GM12892 (cell line): ENCODE results near the gene ANKRD13D.

Source experiments
- DNase-seq: peaks from one replicate; pipeline ENCODE4 v3.0.0; 2011; ENCODE audit not compliant: insufficient read length
- FAIRE-seq: peaks from 2 replicates; lab custom pipeline; 2011; peaks lifted over from hg19 to GRCh38; lab: Jason Lieb, UNC
- POLR2A ChIP-seq: IDR thresholded peaks from 2 replicates; pipeline ENCODE4 v1.6.1; 2011; ENCODE audit warnings: low read depth, low read length, control low read depth
- POLR2AphosphoS5 ChIP-seq: IDR thresholded peaks from 2 replicates; pipeline ENCODE4 v1.6.1; 2011; ENCODE audit warnings: low read depth, low read length, control low read depth
- TAF1 ChIP-seq: IDR thresholded peaks from 2 replicates; pipeline ENCODE4 v1.6.1; 2011; ENCODE audit warnings: low read depth, mild to moderate bottlenecking, control low read depth, low read length, borderline replicate concordance

ANKRD13D gene

DNA sequence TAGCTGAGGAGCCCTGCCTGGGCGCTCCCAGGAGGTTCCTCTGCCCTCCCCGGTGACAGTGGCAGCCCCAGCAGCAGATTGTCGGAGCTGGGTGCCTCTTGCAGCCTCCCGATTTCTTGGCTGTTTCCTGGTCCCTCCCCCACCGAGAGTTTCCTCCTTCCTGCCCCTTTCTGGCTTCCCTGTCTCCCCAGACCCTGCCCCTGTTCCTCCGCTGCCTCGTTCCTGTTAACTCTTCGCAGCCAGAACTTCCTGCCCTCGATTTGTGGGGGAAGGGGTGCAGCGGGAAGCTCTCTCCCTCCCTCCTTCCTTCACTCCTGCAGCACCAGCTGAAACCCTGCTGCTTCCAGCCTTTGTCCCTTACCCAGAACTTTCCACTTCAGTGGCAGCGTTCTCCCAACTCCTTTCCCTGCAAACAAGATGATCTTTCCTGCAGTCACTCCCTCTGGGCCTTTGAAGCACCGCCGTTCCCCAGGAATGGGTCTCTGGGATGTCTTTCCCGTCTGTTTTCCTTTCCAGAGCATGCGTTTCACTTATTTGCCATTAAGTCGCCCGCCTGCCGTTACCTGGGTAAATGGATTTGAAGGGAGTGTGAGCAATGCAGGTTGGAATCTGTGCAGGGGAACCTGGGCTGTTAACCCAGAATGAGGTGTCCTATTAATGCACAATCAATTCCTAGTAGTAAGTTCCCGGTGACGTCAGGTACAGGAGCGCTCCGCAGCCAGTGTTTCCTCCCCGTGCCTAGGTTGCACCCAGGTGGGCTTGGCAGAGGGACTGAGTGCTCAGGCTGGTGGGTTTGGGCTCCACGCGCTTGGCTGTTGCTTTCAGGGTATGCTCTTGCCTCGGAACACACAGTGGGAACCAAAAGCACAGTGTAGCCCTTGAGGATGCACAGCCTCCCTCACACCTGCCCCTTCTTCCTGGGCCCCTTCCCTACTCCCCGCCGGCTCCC is 18.6 kb upstream of the ANKRD13D start:
- DNase-seq = no peak
- FAIRE-seq = peak; percentile 87
- no peak for TF ChIP-seq POLR2AphosphoS5
- TF ChIP-seq POLR2A = no peak
- no peak for TF ChIP-seq TAF1

DNA sequence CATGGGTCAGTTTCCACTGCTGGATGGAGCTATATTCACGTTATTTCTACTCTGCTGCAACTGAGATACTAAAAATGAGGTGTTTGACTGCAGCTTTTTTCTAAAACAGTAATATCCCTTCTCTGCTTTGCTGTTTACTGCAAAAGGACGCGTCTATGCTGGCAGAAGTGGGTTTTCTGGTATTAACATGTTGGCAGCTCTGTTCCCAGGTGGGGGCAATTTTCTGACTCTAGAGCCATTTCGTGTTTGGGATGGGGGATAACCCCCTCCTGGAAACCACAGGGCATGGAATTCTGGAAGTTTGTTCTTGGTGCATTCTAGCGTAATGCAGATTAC is 17.9 kb upstream of the ANKRD13D start:
- TF ChIP-seq POLR2AphosphoS5 = no peak
- DNase-seq = no peak
- no peak for FAIRE-seq

DNA sequence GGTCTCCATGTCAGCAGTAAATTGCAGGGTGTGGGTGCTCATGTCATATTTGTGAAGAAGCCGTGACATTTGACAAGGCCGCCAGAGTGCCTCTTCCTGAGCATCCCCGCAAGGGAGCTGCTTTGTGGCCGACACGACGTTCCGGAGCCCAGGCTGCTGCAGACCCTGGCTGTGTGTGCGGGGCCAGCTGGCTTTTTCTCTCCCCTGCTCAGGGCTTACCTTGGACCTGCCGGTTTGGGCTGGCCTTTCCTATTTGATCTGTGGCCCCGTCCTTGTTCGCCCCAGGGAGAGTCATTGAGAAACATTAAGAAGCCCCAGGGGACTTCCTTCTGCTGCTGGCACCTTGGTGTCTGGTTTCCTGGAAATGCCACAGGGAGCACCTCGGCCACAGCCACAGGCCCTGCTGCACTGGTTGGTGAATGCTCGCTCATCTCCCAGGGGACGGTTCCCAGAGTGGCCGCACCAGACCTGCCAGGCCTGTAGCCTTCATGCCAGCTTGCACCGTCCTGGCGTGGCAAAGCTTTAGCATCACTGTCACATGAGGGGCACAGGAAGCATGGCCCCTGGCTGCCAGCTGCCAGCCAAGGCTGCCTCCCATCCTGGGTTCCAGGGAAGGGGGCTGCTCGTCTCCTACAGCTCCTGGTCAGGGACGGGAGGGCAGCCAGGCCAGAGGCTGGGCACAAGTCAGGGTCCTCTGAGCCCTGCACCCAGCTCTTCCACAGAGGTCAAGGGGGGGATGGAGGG is 17.4 kb upstream of the ANKRD13D start:
- DNase-seq (no peak), FAIRE-seq (no peak)
- TF ChIP-seq POLR2AphosphoS5 (no peak), POLR2A (no peak), TAF1 (no peak)

DNA sequence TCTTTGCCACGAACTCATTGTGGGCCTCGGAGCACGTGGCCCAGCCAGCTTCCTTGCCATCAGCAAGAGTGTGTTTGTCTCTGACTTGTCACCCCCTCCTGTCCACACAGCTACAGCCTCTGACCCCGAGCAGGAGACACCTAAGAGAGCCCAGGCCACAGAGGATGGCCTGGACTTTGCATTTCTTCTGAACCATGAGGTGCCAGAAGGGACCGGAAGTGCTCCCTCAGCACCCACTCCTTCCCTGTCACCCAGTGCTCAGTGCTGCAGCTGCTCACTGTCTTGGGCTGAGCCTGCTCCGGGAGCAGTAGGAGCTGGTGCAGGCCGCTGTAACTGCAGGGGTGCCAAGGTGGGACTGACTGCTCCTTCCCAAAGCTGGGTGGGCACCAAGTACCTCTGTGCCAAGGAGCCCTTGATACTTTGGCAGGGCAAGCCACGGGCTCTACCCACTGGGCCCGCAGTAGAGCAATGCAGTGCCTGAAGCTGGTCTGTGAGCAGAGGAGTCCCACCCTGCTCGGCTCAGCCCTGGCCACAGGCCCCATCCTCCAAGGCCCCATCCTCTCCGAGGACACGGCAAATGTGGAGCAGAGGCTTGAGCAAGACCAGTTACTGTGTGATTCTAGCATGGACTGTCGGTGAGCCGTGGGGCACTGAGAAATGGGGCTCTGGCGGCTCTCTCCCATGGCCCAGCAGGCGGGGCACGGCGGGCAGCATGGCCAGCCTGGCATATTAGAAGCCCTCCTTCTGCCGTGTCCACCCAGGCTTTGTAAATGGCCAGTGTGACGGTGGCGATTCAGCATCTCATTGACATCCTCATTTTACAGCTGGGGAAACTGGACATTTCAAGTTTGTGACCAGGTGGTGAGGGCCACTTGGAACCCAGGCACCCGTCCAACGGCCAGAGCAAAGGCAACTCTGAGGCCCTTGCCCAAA is 16.5 kb upstream of the ANKRD13D start:
- DNase-seq (no peak), FAIRE-seq (peak; percentile 98)
- TF ChIP-seq POLR2AphosphoS5 (no peak; the same call in 1 of the 2 replicates), TAF1 (no peak), POLR2A (no peak)

DNA sequence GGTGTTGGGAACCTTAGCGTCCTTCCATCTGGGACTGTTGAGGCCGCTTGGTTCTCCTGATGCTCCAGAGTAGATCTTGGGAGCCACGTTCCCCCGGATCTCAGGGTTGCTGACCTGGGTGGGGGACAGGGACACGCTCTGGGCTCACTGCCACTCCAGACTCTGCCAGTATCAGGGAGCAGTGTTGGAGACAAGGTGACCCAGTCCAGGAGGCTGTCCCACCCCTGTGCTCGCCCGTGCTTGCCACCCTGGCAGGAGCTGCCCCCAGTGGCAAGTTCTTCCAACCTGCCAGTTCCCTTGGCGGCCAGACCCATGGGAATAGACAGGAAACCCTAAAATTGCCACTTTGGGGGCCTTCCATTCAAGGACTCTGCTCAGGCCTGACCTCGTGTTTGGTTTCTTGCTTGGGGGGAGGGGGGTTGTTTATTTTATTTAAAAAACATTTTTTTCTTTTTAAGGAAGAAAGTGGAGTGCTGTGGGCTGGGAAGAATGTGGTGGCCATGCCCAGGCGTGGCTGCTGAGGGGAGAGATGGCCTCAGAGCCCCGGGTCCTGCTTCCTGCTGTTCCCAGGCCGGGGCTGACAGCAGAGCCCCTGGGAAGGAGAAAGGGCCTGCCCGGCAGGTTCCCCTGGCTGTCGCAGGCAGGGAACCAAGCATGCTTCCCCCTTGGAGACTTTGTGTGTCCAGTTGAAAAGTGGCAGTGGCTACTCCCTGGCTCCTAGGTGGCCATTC is 15.7 kb upstream of the ANKRD13D start:
- TF ChIP-seq POLR2AphosphoS5 (no peak), TAF1 (no peak), POLR2A (no peak)
- FAIRE-seq (peak; percentile 90), DNase-seq (no peak)

DNA sequence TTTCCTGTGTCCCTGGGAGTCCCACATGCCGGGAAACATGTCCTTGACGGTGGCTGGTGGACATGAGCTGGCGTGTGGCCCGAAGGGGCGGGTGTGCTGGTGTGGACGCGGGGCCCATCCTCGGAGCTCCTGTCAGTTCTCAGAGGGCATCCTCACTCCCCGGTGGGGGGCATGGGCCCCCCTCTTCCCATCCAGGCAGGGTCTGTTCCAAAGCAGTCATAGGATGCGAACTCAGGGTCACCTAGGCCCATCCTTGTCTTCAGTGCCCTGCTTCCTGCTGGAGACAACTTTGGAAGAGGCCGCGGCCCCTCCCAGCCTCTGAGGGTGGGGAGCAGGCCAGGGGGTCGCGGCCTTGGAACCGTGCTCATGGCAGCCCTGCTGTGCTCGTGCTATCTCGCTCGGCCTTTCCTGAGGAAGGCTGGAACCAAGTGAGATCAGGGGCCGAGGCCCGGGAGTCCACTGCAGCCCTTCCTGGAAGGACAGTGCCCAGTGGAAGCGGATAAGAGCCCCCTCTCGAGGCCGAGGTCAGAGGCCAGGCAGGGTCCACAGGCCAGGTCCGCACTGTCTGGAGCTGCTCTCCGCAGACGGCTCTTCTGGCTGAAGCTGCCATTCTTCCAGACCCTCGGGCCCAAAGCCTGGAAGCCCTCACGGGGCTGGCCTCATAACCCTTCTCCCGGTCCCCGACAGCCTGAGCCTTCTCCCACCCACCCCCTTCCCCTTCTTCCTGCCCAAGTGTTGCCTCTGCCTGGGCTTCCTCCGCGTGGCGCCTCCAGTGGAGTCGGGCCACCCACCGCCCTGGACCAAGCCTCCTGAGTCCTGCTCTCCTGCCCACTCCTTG is 14.1 kb upstream of the ANKRD13D start:
- TF ChIP-seq POLR2AphosphoS5 (no peak), TAF1 (no peak), POLR2A (no peak)
- DNase-seq (no peak), FAIRE-seq (no peak)

DNA sequence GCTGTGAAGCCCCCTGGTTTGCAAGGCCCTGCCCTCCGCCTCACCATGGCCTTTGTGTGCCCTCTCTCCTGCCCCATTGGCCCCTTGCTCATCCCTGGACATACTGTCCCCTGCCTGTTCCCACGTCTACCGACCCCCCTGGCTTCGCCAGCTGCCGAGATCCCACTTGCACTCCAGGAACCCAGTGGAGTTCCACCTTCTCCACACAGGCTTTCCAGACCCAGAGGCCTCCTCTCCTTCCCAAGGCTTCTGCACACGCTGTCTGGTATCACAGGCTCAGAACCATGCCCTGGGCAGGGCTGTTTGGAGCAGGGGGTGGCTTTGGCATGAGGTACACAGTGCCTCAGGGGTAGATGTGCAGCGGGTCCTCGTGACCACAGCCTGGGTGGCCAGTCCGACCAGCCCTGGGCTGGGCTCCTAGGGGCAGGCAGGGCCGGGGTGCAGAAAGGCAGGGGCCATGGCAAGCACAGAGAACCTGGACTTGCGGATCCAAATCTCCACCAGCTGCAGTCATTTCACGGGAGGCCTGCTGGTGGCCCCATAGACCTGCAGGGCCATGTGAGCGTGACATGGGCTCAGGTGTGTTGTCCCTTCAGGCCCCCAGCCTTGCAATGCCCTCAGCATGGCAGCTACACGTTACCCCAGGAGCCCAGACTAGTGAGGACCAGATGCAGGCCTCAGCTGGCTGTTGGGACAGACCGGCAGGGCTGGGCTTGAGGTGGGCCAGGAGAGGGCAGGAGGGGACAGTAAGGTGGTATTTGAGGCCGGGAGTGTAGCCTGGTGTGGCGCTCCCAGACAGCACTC is 13.3 kb upstream of the ANKRD13D start:
- DNase-seq (no peak), FAIRE-seq (peak; percentile 36)
- TF ChIP-seq TAF1 (no peak), POLR2AphosphoS5 (no peak; the same call in 1 of the 2 replicates), POLR2A (no peak)

DNA sequence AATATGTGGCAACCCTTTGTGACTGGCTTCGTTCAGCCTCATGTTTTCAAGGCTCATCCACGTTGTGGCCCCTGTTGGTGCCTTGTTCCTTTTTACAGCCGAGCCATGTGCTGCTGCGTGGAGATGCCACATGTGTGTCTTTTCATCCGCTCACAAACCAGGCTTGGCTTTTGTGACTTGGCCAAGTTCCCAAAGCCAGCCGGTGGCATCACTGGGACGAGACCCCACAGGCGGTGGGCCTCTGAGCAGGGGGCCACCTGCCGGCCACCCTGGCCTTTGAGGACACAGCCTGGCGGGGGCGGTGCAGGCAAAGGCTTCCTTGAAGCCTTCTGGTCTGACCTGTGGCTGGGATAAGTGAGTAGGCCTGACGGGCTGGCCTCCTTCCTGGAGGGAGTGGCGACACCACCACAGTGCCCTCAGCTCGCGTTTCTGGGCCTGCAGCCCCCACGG is 12.3 kb upstream of the ANKRD13D start:
- TF ChIP-seq TAF1 (no peak), POLR2AphosphoS5 (peak; percentile 18; the same call in 1 of the 2 replicates), POLR2A (peak; percentile 56)
- DNase-seq = no peak
- no peak for FAIRE-seq

DNA sequence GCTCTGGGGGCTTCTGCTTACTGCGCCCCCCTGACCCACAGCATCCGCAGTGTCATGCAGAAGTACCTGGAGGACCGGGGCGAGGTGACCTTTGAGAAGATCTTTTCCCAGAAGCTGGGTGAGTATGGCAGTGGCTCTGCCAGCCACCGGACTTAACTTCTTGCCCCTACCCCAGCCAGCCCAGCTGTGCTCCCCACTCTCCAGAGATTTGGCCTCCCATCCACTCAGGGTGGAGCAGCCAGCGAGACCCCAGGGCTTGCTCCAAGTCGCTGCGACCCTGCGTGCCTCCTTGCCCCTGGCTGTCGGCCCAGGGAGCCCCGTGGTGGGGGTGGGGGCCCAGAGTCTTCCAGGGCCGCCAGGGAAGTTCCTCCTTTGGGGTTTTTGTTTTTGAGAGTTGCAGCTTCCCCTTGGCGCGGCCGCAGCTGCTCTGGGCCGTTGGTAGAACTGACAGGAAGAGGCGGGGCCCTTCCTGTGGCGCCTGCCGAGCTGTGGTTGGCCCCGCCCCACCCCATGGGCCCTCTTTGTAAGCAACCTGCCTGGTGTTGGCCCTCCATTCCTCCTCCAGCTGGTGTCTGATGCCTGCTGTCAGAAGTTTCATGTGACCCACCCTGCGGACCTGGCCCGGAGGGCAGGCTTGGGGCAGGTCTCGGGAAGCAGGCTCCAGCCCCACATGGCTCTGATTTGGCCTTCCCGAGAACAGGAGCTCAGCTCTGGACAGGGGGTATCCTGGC is 11.7 kb upstream of the ANKRD13D start:
- FAIRE-seq = peak; percentile 100
- peak; percentile 99 for DNase-seq
- TF ChIP-seq POLR2A (peak; percentile 52; the same call in 1 of the 2 replicates), POLR2AphosphoS5 (peak; percentile 77), TAF1 (peak; percentile 73; the same call in 1 of the 2 replicates)
